Measurements from ENCODE around the gene CD300A.

CD300A gene

DNA sequence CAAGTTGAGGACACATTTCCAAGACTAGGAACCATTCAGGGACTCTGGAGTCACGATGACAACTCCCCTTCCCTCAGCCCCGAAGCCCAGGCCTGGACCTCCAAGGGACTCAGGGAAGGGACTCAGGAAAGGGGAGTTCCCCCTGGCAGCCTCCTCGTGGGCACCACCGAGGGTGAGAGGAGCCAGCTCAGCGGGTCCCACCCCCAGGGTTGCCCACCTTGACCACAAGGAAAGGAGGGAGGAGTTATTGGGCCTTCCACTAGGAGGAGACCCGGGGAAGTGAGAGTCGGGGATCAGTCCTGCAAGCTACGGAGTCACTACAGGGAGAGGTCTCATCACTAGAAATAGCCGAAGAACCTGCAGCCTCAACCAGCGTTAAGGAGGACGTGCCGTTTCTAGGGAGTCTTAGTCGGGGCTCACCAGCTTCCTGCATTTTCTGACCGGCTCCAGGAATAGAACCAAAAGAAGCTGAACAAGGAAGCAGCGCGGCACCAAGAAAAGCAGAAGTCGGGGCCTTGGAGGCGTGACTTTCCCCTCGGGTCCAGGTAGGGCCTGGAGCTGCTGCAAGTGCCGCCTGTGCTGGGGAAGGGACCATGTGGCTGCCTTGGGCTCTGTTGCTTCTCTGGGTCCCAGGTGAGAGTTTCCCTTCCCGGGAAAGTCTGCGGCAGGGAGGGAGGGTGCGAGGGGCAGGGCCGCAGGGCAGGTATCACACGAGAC is at the start of gene CD300A:
TSS of gene CD300A (plus strand) at position 524 of the 717 bp plus-strand sequence. CDS start at position 594, 70 bp downstream.
- TF ChIP-seq, protein P1, sequence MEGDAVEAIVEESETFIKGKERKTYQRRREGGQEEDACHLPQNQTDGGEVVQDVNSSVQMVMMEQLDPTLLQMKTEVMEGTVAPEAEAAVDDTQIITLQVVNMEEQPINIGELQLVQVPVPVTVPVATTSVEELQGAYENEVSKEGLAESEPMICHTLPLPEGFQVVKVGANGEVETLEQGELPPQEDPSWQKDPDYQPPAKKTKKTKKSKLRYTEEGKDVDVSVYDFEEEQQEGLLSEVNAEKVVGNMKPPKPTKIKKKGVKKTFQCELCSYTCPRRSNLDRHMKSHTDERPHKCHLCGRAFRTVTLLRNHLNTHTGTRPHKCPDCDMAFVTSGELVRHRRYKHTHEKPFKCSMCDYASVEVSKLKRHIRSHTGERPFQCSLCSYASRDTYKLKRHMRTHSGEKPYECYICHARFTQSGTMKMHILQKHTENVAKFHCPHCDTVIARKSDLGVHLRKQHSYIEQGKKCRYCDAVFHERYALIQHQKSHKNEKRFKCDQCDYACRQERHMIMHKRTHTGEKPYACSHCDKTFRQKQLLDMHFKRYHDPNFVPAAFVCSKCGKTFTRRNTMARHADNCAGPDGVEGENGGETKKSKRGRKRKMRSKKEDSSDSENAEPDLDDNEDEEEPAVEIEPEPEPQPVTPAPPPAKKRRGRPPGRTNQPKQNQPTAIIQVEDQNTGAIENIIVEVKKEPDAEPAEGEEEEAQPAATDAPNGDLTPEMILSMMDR (IDR thresholded peaks at IDR 0.05), result no peak

DNA sequence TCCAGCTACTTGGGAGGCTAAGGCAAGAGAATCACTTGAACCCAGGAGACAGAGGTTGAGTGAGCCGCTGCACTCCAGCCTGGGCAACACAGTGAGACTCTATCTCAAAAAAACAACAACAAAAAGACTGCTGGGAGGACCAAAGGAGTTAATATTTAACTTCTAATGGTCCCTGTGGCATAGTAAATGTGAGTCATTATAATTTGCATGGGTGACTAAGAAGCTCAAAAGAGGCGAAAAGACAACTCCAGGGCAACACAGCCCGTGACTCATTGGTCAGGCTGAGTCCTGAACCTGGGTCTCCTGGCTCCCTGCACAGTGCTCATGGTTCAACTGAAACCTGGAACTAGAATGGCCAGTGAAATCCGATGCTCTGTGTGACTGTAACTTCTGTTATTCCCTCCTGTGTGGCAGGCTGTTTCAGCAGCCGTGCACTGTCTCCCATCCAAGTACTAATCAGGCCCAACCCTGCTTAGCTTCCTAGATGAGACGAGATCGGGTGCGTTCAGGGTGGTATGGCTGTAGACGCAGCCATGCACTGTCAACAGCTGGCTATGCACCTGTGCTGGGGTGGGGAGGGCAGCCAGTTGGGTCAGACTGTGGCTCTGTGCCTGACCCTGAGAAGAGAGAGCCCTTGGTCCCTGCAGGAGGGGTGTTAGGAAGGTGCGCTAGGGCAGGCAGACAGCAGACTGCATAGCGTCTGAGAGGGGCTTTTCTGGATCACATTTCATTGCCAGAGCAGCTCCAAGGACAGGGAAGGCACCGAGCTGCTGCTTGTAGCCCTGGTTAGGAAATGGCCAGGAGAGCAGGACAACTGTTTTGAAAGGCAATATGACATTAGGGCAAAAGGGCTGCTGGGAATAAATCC is 49.0 kb upstream of the CD300A start:
- TF ChIP-seq, protein P1 (IDR thresholded peaks at IDR 0.05), result no peak

DNA sequence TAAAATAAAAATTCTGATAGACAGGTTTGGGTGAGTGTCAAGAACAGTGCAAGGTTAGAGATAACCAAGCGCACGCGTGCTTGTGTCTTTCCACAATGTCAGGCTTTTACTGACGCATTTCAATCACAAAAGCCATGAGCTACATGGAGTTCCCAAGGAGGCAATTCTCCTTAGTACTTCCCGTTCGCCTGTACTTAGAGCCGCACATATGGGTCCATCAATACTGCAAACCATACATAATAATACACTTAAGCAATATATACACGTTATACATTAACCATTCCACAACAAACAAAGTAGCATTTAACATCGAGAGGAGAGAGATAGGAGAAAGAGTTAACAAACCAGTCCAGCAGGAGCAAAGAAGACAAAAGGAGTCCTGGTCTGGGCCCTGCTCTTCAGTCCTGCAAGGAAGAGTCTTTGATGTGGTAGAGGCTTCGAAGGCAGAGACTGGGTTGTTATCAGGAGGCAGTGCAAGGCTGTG is 46.5 kb upstream of the CD300A start:
- TF ChIP-seq, protein P1 (IDR thresholded peaks at IDR 0.05), result no peak

DNA sequence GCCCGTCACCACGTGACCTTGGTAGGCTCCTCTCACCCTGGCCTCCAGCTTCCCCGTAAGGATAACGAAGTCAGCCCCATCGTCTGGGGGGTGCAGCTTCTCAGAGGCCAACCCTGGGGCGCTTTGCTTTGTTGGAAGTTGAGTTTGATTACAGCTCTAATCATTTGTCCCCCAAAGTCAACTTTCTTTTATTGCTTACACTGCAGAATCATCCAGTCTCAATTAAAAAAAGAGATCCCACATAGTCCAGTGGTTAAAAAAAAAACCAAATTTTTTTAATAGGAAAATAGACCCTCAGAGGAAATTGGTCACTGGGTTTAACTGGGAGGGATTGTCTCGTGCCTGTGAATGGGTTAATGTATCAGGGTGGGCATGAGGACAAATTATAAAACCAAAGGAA is 42.3 kb upstream of the CD300A start:
- TF ChIP-seq, protein P1 (IDR thresholded peaks at IDR 0.05), result no peak

DNA sequence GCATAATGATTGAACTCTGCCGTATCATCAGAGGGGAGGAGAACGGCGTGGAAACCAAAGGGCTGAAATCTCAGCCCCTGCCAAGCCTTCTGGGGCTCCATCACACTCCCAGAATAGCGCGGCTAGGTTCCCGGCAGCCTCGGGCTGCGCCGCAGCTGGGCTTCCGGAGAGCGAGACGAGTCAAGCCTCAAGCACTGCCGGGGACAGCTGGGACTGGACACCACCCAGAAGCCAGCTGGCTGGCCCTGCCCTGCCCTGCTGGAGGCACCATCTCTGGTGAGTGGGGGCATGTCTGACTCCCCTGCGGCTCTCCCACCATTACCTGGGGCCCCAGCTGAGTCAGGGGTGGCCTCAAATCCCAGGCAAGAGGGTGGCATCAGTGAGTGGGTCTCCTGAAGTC is 41.8 kb upstream of the CD300A start:
- TF ChIP-seq, protein P1 (IDR thresholded peaks at IDR 0.05), result no peak

DNA sequence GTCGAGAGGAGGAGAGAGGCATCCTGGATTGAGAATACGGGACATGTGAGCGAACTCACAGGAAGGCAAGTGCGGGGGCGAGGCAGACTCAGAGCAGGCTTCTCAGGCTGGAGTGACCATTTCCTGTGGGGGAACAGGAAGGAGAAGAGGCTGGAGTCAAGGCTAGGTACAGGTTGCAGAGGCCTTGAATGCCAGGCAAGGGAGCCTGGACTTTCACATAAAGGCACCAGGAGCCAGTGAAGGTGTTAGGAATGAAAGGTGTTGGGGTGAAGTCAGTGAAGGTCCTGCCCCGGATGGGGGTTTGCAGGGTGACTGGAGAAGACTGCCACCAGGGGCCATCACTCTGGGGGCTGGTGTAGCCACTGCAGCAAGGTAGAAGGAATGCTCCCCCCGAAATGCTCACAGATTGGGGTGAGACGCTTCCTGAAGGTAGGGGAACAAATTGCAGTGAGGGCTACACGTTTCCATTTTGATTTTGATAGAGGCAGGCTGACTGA is 39.8 kb upstream of the CD300A start:
- TF ChIP-seq, protein P1 (IDR thresholded peaks at IDR 0.05), result no peak

DNA sequence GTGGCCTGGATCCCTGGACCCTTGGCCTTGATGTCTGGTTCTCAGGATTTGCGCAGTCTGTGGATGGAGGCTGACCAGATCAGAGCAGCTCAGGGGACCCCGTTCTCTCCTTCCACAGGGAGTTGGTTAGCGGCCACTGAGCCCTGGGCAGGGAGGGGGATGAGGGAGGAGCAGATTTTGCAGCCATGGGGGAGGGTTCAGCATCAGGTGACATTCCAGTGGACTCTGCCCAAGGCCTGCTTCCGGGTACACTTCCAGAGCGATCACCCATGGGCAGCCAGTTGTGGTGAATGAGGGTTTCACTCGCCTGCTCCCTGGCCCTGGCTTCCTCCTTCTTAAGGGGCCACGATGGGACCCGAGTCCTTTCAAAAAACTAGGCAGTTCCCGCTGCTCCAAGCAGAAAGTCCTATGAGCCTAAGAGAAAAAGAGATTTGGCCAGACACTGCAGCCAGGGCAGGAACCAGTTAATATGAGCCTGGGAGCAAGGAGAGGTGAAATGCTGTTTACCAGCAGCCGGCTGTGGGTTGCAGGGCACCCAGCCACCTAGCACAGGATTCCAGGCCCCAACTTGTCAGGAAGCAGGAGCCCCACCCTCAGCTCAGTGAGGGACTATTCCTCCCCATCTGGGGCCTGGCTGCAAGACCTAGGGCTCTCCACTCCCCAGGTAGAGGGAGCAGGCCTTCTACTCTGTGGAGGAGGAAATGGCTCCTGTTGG is 39.2 kb upstream of the CD300A start:
- TF ChIP-seq, protein P1 (IDR thresholded peaks at IDR 0.05), result no peak

Measured in LNCAP (cell line).